ENCODE data around the gene PGC. TPM values are rescaled to one million over a fixed set of nuclear protein-coding genes. Genes with fewer than 3 reads are reported as not detected.

The PGC gene
- not detected for total RNA-seq

GRCh38 chr6:41747256-41748101 lies at the start of gene PGC:
Gene PGC (minus strand): TSS chr6:41747397. CDS start chr6:41747334, 63 bp downstream.
- Mint-ChIP-seq H3K27me3 (no peaks in the 10 kb centered on the region), H3K36me3 (ENCODE audit: low read depth) (no peaks in the 10 kb centered on the region), H3K4me3 (no peak within 1 kb of the TSS), H3K9me3 (ENCODE audit: low read depth) (no peaks in the 10 kb centered on the region), H3K4me1 (no peaks in the 10 kb centered on the region), H3K27ac (no peak within 1 kb of the TSS)
- ATAC-seq (no peak), DNase-seq (no peak)
- intact Hi-C loops (cut with DNase I, micrococcal nuclease), result loop anchor here in 1 of 2 experiments (2.0 kb wide), 1 partner anchor 329 kb away; no protein-coding TSS in a partner anchor
- ChIA-PET CTCF (interaction anchor here (0.8 kb wide), 1 partner anchor 10 kb away, joined by 3 read pairs; no protein-coding TSS in a partner anchor), POLR2A (no interaction called here)

DNA sequence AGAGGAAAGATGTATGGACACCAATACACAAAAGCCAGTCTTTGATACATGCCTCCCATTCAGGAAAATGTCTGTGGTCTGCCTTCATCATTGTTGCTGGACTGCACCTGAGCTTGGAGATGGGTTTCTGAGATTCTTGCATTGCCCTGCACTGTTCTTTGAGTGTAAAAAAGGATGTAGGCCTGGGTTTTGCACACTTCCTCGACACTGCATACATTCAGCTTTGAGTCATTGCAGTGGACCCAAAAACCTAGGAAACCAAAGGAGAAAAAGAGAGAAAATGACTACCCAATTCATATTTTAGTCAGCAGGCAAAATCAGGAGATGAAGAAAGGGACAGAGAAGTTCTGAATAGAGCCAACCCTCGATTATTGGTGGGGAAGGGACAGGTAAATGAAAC lies 49.3 kb upstream of the PGC start:
- peaks cover 15% of the 10 kb centered on the region for H3K36me3 Mint-ChIP-seq (ENCODE audit: low read depth)
- CTCF ChIA-PET, result interaction anchor here (1.6 to 1.8 kb wide), 2 partner anchors 12 to 419 kb away, joined by 4 to 5 read pairs; no protein-coding TSS in a partner anchor
- no peaks in the 10 kb centered on the region for H3K9me3 Mint-ChIP-seq (ENCODE audit: low read depth)
- peaks cover 9% of the 10 kb centered on the region for H3K4me1 Mint-ChIP-seq
- POLR2A ChIA-PET, result no interaction called here
- no peaks in the 10 kb centered on the region for H3K27me3 Mint-ChIP-seq
- H3K27ac Mint-ChIP-seq, result peak overlapping the region; percentile 47
- DNase-seq, result no peak
- ATAC-seq, result no peak
- intact Hi-C loops (cut with DNase I, micrococcal nuclease), result no loop called here
- H3K4me3 Mint-ChIP-seq, result no peak overlapping the region

GRCh38 chr6:41791984-41792383 lies 44.8 kb upstream of the PGC start:
- CTCF ChIA-PET, result interaction anchor here (0.7 to 1.5 kb wide), 4 partner anchors 53 to 252 kb away, joined by 5 to 7 read pairs (median 6); partner anchors contain the start of genes BYSL and MED20
- H3K27me3 Mint-ChIP-seq, result no peaks in the 10 kb centered on the region
- POLR2A ChIA-PET, result no interaction called here
- H3K9me3 Mint-ChIP-seq (ENCODE audit: low read depth), result no peaks in the 10 kb centered on the region
- peak overlapping the region; percentile 43 for H3K27ac Mint-ChIP-seq
- peaks cover 34% of the 10 kb centered on the region for H3K36me3 Mint-ChIP-seq (ENCODE audit: low read depth)
- peaks cover 25% of the 10 kb centered on the region for H3K4me1 Mint-ChIP-seq
- ATAC-seq (no peak), DNase-seq (no peak)
- intact Hi-C loops (cut with DNase I, micrococcal nuclease), result no loop called here
- no peak overlapping the region for H3K4me3 Mint-ChIP-seq

DNA sequence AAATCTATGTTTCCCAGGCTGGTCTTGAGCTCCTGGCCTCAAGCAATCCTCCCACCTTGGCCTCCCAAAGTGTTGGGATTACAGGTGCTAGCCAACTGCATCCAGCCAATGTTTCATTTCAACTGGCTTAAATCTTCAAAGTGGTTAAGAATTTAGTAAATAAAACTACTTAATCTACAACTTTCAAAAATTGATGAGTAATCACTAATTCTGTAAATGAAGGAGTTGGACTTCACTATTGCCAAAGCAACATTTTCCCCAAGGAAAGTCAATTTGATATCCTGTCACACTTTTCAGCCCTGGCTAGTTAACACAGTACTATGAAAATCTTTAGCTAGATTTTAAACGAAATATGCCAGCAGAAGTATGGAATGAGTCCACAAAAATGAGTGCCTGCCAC lies 44.1 kb upstream of the PGC start:
- ChIA-PET CTCF (interaction anchor here (0.6 to 1.5 kb wide), 9 partner anchors 12 to 878 kb away, joined by 3 to 7 read pairs (median 3); partner anchors contain the start of genes BYSL and MED20), POLR2A (no interaction called here)
- H3K36me3 Mint-ChIP-seq (ENCODE audit: low read depth), result peaks cover 34% of the 10 kb centered on the region
- peaks cover 21% of the 10 kb centered on the region for H3K4me1 Mint-ChIP-seq
- intact Hi-C loops (cut with DNase I, micrococcal nuclease), result no loop called here
- ATAC-seq, result no peak
- H3K27ac Mint-ChIP-seq, result peak overlapping the region; percentile 43
- no peaks in the 10 kb centered on the region for H3K9me3 Mint-ChIP-seq (ENCODE audit: low read depth)
- H3K4me3 Mint-ChIP-seq, result no peak overlapping the region
- no peak for DNase-seq
- H3K27me3 Mint-ChIP-seq, result no peaks in the 10 kb centered on the region

DNA sequence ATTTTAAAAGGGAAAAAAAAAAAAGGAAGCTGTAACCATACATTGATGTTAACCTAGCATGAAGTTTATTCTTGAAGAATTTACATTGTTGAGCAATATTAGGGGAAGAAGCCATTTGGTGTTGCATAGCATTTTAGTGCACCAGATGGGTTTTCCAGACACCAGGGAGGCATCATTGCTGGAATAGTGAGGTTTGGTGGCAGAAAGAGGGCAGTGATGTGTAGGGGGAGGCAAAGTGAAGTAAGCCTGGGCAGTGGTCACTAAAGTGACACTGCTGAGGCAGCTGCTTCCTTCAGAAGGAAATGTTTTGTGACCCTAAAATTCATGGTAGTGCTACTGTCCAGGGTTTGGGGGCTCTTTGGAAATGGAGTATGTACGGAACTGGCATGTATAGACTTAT lies 42.8 kb upstream of the PGC start:
- no peak overlapping the region for H3K4me3 Mint-ChIP-seq
- H3K4me1 Mint-ChIP-seq, result peaks cover 19% of the 10 kb centered on the region
- H3K27me3 Mint-ChIP-seq, result no peaks in the 10 kb centered on the region
- ChIA-PET CTCF (no interaction called here), POLR2A (no interaction called here)
- intact Hi-C loops (cut with DNase I, micrococcal nuclease), result no loop called here
- peak overlapping the region; percentile 53 for H3K27ac Mint-ChIP-seq
- no peaks in the 10 kb centered on the region for H3K9me3 Mint-ChIP-seq (ENCODE audit: low read depth)
- DNase-seq (no peak), ATAC-seq (no peak)
- peaks cover 32% of the 10 kb centered on the region for H3K36me3 Mint-ChIP-seq (ENCODE audit: low read depth)

DNA sequence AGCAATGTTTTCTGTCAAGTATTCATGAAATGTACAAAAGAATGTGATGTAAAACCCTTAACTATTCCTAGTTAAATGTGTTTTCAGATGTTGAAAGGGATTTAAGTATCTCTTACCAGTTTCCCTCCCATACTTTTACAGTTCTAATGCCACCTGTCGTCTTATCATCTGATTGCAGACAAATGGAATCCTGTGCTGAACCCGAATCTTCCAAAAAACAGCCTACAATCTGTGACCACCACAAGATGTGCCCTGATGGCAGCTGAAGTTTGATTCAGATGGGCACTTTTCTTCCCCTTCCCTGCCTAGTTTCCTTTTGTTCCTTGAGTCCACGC lies 42.2 kb upstream of the PGC start:
- Mint-ChIP-seq H3K9me3 (ENCODE audit: low read depth) (no peaks in the 10 kb centered on the region), H3K36me3 (ENCODE audit: low read depth) (peaks cover 32% of the 10 kb centered on the region), H3K27me3 (no peaks in the 10 kb centered on the region), H3K4me3 (peak overlapping the region; percentile 96), H3K27ac (peak overlapping the region; percentile 78), H3K4me1 (peaks cover 19% of the 10 kb centered on the region)
- DNase-seq (no peak), ATAC-seq (no peak)
- POLR2A ChIA-PET, result no interaction called here
- intact Hi-C loops (cut with DNase I, micrococcal nuclease), result loop anchor here (5.0 to 10.0 kb wide), 4 partner anchors 775 to 1265 kb away; partner anchors contain the start of genes BICRAL (in 1 of the 2), CUL7 (in 1 of the 2), KLC4 (in 1 of the 2) and MRPL2 (in 1 of the 2)
- CTCF ChIA-PET, result no interaction called here

DNA sequence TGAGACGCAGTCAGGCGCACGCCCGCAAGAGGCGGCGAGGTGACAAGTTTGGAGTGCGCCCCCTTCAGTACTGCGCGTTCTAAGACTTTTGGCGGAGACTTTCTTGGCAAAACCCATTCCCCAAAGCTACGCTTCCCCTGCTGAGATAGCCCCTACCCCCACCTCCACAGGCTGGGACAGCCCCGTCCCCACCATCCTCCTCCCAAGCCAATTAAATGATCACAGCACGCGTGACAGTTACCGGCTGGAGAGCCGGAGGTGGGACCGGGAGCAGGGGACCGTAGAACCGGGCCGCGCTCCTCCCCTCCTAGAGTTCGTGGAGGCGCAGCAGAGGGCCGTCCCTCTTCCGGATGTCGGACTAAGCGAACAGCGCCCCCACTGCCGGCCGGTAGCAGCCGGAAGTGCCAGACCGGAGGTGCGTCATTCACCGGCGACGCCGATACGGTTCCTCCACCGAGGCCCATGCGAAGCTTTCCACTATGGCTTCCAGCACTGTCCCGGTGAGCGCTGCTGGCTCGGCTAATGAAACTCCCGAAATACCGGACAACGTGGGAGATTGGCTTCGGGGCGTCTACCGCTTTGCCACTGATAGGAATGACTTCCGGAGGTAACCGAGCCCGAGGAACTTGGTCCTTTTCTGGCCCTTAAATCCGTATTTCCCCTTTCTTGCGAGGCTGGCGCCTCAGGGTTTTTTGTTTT lies 40.2 kb upstream of the PGC start, which contains the start of gene TOMM6:
TSS of gene TOMM6 (plus strand) at position 476 of the 699 bp plus-strand sequence. CDS start at position 480, 4 bp downstream.
- POLR2A ChIA-PET, result interaction anchor here (0.8 to 2.5 kb wide), 5 partner anchors 9 to 958 kb away, joined by 3 to 15 read pairs (median 5); partner anchors contain the start of genes BYSL, MED20, TAF8 and TBCC
- peak; percentile 86 for ATAC-seq
- Mint-ChIP-seq H3K4me3 (peak within 1 kb of the TSS; percentile 96), H3K36me3 (ENCODE audit: low read depth) (peaks cover 29% of the 10 kb centered on the region), H3K27me3 (peaks cover 2% of the 10 kb centered on the region), H3K4me1 (peaks cover 19% of the 10 kb centered on the region), H3K27ac (peak within 1 kb of the TSS; percentile 98), H3K9me3 (ENCODE audit: low read depth) (no peaks in the 10 kb centered on the region)
- DNase-seq, result peak; percentile 98
- CTCF ChIA-PET, result interaction anchor here (0.6 to 5.4 kb wide), 33 partner anchors 10 to 1227 kb away, joined by 3 to 63 read pairs (median 4); partner anchors contain the start of genes BYSL, KLHDC3, MED20 and TAF8
- intact Hi-C loops (cut with DNase I, micrococcal nuclease), result loop anchor here (1.0 to 10.0 kb wide), 16 partner anchors 8 to 1267 kb away; partner anchors contain the start of genes BYSL (in 2 of the 2), MED20 (in 2 of the 2), NFYA (in 2 of the 2) and OARD1 (in 2 of the 2)

GRCh38 chr6:41786451-41787218 lies 39.4 kb upstream of the PGC start:
- H3K27ac Mint-ChIP-seq, result peak overlapping the region; percentile 98
- peaks cover 22% of the 10 kb centered on the region for H3K36me3 Mint-ChIP-seq (ENCODE audit: low read depth)
- ChIA-PET CTCF (interaction anchor here (0.6 to 5.4 kb wide), 24 partner anchors 9 to 559 kb away, joined by 3 to 63 read pairs (median 5); partner anchors contain the start of genes BYSL, MED20, TAF8 and USP49), POLR2A (interaction anchor here (0.5 to 2.5 kb wide), 4 partner anchors 135 to 318 kb away, joined by 3 to 15 read pairs (median 5); partner anchors contain the start of genes BYSL, MED20 and TAF8)
- peaks cover 2% of the 10 kb centered on the region for H3K27me3 Mint-ChIP-seq
- peaks cover 17% of the 10 kb centered on the region for H3K4me1 Mint-ChIP-seq
- intact Hi-C loops (cut with DNase I, micrococcal nuclease), result loop anchor here (1.0 to 10.0 kb wide), 16 partner anchors 7 to 1268 kb away; partner anchors contain the start of genes BYSL (in 2 of the 2), MED20 (in 2 of the 2), NFYA (in 2 of the 2) and OARD1 (in 2 of the 2)
- ATAC-seq (peak; percentile 75), DNase-seq (peak; percentile 94)
- no peaks in the 10 kb centered on the region for H3K9me3 Mint-ChIP-seq (ENCODE audit: low read depth)
- peak overlapping the region; percentile 96 for H3K4me3 Mint-ChIP-seq

GRCh38 chr6:41785689-41786450 lies 38.7 kb upstream of the PGC start:
- POLR2A ChIA-PET, result interaction anchor here (0.5 to 0.8 kb wide), 2 partner anchors 249 to 319 kb away, joined by 3 to 4 read pairs; no protein-coding TSS in a partner anchor
- H3K4me1 Mint-ChIP-seq, result peaks cover 19% of the 10 kb centered on the region
- H3K27me3 Mint-ChIP-seq, result peaks cover 7% of the 10 kb centered on the region
- CTCF ChIA-PET, result interaction anchor here (0.7 to 5.4 kb wide), 14 partner anchors 9 to 379 kb away, joined by 3 to 63 read pairs (median 6); partner anchors contain the start of gene TAF8
- H3K9me3 Mint-ChIP-seq (ENCODE audit: low read depth), result no peaks in the 10 kb centered on the region
- intact Hi-C loops (cut with DNase I, micrococcal nuclease), result loop anchor here (2.0 to 10.0 kb wide), 6 partner anchors 319 to 1269 kb away; partner anchors contain the start of genes BICRAL (in 1 of the 2), CUL7 (in 1 of the 2), KLC4 (in 1 of the 2) and MRPL2 (in 1 of the 2)
- DNase-seq, result peak; percentile 38
- H3K36me3 Mint-ChIP-seq (ENCODE audit: low read depth), result peaks cover 18% of the 10 kb centered on the region
- no peak overlapping the region for H3K27ac Mint-ChIP-seq
- ATAC-seq, result no peak
- H3K4me3 Mint-ChIP-seq, result peak overlapping the region; percentile 96
